HL-60 (cell line): ENCODE results near the gene MROH7.

Experiments
- GABPA ChIP-seq: IDR thresholded peaks from 2 replicates; pipeline ENCODE4 v1.6.1; 2012; ENCODE audit warnings: low read depth
- POLR2AphosphoS5 ChIP-seq: IDR thresholded peaks from 2 replicates; pipeline ENCODE4 v1.6.1; 2012; ENCODE audit warnings: low read depth

DNA sequence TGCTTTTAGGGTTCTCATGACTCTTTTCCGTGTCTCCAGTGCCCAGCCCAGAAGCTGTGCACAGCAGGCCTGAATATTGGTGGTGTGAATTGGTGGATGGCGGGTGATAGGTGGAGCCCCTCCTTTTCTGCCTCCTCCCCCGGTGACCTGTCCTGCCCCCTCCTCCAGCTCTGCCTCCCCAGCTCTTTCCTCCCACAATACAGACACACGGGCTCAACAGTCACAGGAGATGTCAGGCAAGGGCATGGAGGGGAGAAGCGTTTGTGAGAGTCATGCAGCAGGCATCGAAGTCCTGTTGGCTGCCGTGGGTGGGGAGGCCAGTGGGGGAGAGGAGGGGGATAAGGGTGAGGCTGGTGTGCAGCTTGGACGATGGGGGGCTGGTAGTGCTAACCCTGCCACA is 56.8 kb downstream of the MROH7 start:
- TF ChIP-seq GABPA (no peak), POLR2AphosphoS5 (no peak)
